Neural progenitor cell (in vitro differentiated cells): ENCODE results near the gene GCNT2.
"Not testable (repeated sequence)": the region's sequence is repeated elsewhere in the genome, so short reads cannot be mapped to it uniquely, and the experiment has no call there.

ENCODE experiments used
- CTCF ChIP-seq: fragments of 200-600 bp; sonication (generic); IDR thresholded peaks from 2 replicates; pipeline ENCODE4 v1.5.1; 2017; ENCODE audit warnings: antibody characterized with exemption, mild to moderate bottlenecking
- EZH2 ChIP-seq: fragments of 200-600 bp; sonication (generic); IDR thresholded peaks from 2 replicates; pipeline ENCODE4 v1.6.1; 2017; ENCODE audit warnings: antibody characterized with exemption, mild to moderate bottlenecking, moderate library complexity
- EZH2phosphoT487 ChIP-seq: fragments of 200-600 bp; sonication (generic); IDR thresholded peaks from 2 replicates; pipeline ENCODE4 v1.6.1; 2017; ENCODE audit warnings: antibody characterized with exemption

- not testable (repeated sequence) for TF ChIP-seq CTCF, EZH2phosphoT487, EZH2
Observed at GRCh38 chr6:10486944-10487588, 34.1 kb upstream of the GCNT2 start.
